T-helper 2 cell treated with Interferon-gamma antibody and Interleukin-4, amounts not matched to agents 100 ng/mL and 5 ng/mL, for 36 hours (primary cell): ENCODE results near the gene TPX2. TPM values are rescaled to one million over a fixed set of nuclear protein-coding genes. Genes with fewer than 3 reads are reported as not detected.

Source experiments
- intact Hi-C: fragments of 100-400 bp; cut with micrococcal nuclease; formaldehyde crosslinking; loops from one replicate; pipeline ENCODE4 v1.15.1; 2023
- total RNA-seq: library from RNA; stranded (reverse); gene quantifications from 2 replicates; pipeline ENCODE4 v1.2.3, GENCODE V29; 2022

TPX2 gene, protein sequence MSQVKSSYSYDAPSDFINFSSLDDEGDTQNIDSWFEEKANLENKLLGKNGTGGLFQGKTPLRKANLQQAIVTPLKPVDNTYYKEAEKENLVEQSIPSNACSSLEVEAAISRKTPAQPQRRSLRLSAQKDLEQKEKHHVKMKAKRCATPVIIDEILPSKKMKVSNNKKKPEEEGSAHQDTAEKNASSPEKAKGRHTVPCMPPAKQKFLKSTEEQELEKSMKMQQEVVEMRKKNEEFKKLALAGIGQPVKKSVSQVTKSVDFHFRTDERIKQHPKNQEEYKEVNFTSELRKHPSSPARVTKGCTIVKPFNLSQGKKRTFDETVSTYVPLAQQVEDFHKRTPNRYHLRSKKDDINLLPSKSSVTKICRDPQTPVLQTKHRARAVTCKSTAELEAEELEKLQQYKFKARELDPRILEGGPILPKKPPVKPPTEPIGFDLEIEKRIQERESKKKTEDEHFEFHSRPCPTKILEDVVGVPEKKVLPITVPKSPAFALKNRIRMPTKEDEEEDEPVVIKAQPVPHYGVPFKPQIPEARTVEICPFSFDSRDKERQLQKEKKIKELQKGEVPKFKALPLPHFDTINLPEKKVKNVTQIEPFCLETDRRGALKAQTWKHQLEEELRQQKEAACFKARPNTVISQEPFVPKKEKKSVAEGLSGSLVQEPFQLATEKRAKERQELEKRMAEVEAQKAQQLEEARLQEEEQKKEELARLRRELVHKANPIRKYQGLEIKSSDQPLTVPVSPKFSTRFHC
- total RNA-seq, result 117 and 119 TPM in 2 replicates

DNA sequence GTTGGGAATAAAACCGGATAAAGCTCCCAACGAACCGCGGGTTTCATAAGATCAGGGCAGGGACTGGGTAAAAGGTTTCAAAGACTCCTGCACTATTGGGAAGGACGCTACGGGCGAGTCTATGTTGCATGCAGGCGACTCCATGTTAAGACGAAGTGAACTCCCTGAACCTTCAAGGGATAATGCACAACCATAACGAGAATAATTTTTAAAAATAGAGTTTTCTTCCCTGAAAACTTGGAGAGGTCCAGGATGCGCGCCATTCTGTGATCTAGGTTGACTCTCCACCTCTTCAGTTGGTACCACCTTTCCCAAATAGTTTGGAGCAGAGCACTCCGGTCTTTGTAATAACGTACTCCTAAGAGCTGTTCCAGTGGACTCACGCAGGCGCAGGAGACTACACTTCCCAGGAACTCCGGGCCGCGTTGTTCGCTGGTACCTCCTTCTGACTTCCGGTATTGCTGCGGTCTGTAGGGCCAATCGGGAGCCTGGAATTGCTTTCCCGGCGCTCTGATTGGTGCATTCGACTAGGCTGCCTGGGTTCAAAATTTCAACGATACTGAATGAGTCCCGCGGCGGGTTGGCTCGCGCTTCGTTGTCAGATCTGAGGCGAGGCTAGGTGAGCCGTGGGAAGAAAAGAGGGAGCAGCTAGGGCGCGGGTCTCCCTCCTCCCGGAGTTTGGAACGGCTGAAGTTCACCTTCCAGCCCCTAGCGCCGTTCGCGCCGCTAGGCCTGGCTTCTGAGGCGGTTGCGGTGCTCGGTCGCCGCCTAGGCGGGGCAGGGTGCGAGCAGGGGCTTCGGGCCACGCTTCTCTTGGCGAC lies at the start of gene TPX2:
TPX2 (plus strand) TSS at position 562 of the 821 bp plus-strand sequence. CDS start 18,187 bp downstream, outside the sequence.
- intact Hi-C loops, result loop anchor here (1.0 kb wide), 1 partner anchor 16 kb away; no protein-coding TSS in a partner anchor

DNA sequence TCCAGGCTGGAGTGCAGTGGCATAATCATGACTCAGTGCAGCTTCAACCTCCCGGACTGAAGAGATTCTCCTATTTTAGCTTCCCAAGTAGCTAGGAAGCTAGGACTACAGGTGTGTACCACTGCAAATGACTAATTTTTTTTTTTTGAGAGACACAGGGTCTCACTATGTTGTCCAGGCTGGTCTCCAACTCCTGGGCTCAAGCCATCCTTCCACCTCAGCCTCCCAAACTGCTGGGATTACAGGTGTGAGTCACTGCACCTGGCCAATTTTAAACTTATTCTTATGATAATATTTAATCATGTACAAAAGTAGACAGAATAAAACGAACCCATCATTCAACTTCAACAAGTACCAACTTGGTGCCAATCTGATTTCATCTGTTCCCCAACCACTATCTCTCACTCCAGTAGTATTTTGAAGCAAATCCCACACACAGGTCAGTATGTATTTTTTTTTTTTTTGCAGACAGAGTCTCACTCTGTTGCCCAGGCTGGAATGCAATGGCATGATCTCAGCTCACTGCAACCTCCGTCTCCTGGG lies 48.9 kb upstream of the TPX2 start:
- intact Hi-C loops, result no loop called here

DNA sequence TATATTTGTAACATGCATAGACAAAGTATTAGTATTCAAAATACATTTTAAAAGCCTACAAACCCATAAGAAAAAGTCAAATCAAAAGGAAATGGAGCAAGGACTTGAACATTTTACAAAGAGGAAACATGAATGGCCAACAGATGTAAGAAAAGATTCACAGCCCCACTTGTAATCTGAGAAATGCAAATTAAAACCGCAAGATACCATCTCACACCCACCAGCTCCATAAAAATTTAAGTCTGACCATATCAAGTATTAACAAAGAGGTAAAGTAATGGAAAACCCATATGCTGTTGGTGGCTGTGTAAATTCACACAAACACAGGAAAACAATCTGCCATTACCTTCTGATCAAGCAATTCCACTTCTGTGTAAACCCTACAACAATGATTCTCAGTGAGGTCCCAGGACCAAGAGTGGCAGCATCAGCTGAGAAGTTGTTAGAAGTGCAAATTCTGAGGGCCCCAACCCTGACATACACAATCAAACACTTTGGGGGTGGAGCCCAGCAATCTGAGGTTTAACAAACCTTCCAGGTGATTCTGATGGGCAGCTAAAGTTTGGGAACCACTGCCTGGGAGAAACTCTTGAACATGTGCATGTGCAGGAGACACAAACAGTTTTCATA lies 47.3 kb upstream of the TPX2 start:
- intact Hi-C loops, result no loop called here

- intact Hi-C loops, result no loop called here
Measured at GRCh38 chr20:31693402-31693801, 45.7 kb upstream of the TPX2 start.

GRCh38 chr20:31693987-31694661 lies 45.0 kb upstream of the TPX2 start:
- intact Hi-C loops, result no loop called here

GRCh38 chr20:31694842-31695593 lies 44.1 kb upstream of the TPX2 start:
- intact Hi-C loops, result no loop called here

- intact Hi-C loops, result no loop called here
Measured at GRCh38 chr20:31695849-31696804, 43.0 kb upstream of the TPX2 start.

DNA sequence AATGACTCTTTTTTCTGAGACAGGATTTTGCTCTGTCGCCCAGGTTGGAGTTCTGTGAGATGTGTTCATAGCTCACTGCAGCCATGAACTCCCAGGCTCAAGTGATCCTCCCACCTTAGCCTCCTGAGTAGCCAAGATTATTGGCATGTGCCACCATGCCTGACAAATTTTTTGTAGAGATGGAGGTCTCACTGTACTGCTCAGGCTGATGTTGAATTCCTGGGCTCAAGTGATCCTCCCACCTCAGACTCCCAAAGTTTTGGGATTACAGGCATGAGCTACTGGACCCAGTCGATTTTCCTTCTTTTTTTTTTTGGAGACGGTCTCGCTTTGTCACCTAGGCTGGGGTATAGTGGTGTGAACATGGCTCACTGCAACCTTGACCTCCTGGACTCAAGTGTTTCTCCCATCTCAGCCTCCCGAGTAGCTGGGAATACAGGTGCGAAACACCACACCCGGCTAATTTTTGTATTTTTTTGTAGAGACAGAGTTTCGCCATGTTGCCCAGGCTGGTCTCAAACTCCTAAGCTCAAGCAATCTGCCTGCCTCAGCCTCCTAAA lies 40.8 kb upstream of the TPX2 start:
- intact Hi-C loops, result loop anchor here (2.0 kb wide), 2 partner anchors 24 kb away; partner anchors contain the start of gene BCL2L1

DNA sequence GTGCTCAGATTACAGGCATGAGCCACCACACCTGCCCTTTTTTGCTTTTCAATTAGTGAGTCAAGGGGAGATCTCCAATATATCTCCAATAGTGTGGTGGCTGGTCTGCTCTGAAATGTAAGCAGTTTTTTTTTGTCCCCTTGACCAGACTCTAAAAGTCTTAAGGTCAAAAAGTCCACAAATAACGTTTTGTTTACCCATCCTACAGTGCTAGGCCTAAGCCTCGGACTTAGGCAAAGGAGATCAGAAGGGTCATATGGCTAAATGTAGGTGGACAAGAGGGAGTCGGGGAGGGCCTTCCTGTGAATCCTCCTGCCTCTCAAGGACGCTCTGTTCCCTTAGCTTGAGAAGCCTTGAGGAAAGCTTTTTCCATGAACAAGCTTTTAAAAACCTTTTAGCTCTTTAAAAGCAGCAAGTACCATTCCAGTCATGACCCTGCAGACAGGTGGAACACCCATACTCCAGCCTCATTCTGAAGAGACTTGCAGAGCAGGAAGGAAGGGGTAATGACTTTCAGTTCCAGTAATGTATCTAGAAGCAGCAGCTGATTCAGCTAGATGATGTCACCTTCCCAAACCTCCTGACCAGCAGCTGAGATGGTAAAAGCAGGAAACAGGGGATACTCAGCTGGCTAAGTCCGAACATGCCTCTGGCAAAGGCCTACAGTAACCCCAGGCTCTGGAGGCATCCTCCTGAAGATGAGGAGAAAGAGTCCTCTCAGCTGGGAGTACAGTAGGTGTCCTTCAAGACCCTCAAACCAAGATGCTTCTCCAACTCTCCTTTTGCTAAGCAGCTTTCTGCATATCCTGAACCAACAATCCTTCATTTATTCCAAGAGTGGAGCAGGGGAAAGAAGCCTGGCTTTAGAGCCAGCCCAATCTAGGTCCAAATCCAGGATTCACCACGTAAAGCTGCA lies 40.0 kb upstream of the TPX2 start:
- intact Hi-C loops, result loop anchor here (2.0 kb wide), 2 partner anchors 24 kb away; partner anchors contain the start of gene BCL2L1

DNA sequence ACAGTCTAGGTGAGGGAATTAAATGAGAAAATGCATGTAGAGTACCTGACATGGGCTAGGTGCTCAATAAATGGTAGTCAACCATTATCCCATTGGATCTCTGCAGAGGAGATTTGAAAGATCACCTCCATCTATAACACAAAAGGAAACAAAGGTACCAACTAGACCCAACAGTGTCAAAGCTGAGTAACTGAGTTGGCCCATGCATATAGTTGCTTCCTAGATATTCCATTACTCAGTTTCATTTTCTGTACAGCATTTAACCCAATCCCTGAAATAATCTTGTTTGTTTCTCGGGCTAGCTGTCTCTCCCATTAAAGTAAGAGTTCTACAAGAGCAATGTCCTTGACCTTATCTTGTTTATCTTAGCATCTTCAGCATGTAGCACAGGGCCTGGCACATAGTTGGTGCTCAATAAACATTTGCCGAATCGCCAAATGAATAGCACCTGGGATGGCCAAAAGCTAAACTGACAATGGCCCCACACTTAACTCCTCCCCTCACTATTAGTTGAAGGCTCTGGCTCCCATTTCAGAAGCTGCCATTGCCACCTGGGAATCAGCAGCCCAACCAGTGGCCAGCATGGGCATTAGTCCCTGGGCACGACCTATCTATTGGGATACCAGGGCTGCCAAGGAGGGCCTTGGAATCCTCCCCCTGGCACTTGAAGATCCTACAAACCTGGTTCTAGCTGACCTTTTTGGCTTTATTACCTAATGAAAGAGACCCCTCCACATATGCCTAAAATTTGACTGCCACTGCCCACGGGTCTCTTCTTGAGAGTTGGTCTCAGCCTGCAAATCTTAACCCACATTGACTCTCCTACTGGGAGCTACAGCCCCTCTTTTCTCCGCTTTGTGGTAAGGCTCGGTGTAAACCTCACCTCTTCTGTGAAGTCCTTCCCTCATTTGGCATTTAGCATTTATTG lies 39.0 kb upstream of the TPX2 start:
- intact Hi-C loops, result loop anchor here (2.0 kb wide), 2 partner anchors 23 to 25 kb away; partner anchors contain the start of gene BCL2L1

DNA sequence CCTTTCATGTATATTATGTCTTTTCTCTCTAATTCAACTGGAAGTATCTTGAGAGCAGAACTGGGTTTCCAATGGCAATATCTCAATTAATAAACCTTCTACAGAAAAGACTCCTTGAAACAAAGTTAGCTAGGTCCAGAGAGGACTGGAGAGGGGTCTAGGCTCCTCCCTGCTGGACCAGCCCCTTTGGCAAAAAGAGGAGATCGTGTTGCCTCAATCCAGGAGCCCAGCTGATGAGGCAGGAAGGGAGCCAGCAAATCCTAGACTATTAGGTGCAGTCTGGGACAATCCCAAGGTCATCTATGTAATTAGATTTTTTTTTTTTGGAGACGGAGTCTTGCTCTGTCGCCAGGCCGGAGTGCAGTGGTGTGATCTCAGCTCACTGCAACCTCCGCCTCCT lies 38.3 kb upstream of the TPX2 start:
- intact Hi-C loops, result no loop called here

- intact Hi-C loops, result no loop called here
Measured at GRCh38 chr20:31701591-31701990, 37.5 kb upstream of the TPX2 start.

GRCh38 chr20:31704225-31705119 lies 34.6 kb upstream of the TPX2 start:
- intact Hi-C loops, result no loop called here

DNA sequence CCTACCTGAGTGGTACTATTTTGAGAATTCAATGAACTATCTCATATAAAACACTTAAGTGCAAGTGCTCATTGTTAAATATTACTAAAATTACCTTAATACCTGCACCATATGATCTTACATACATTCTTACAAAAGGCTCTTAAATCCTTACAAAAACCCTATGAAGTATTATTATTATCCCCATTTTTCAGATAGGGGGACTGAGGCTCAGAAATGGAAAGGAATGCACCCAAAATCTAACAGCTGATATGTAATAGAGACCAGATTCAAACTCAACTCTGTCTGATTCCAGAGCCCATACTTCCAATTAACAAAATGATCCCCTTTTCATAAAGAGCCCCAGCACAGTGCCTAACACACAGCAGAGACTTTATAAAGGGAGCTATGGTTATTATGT lies 33.9 kb upstream of the TPX2 start:
- intact Hi-C loops, result no loop called here
